PC-9 (cell line): ENCODE results near the gene MC2R. TPM values are rescaled to one million over a fixed set of nuclear protein-coding genes. Genes with fewer than 3 reads are reported as not detected.

Experiments
- BruUV-seq: library from RNA; stranded (reverse); fragments of 400-500 nt; replicated peaks from 2 replicates; lab custom pipeline; 2021; lab: Mats Ljungman, UMichigan
- CTCF ChIA-PET: fragments of 300-600 bp; sonication (Branson Sonifier 250); formaldehyde crosslinking; loops from one replicate; lab custom pipeline; 2022; ENCODE audit warnings: antibody characterized with exemption; lab: Charles Lee
- POLR2A ChIA-PET: fragments of 300-600 bp; sonication (Branson Sonifier 250); formaldehyde crosslinking; loops from one replicate; lab custom pipeline; 2022; ENCODE audit warnings: antibody characterized with exemption; ENCODE audit not compliant: unreplicated experiment; lab: Charles Lee
- DNase-seq, 2 experiments: peaks; one replicate each; pipeline versions ENCODE4 v3.0.0 to v3.0.0-alpha.2; 2015 to 2022; ENCODE audit warnings: mixed read lengths in 1 of 2
- H2AFZ ChIP-seq: fragments of 200-600 bp; sonication (generic); 2 replicates; pipeline ENCODE4 v1.8.1; 2017; ENCODE audit warnings: antibody characterized with exemption
- H3F3A ChIP-seq: fragments of 200-600 bp; sonication (generic); 2 replicates; pipeline ENCODE4 v1.8.1; 2017; ENCODE audit warnings: antibody characterized with exemption, mild to moderate bottlenecking, low read depth; ENCODE audit not compliant: insufficient read depth
- H3K27ac ChIP-seq: fragments of 200-600 bp; sonication (generic); 2 replicates; pipeline ENCODE4 v1.6.1; 2016; ENCODE audit warnings: mixed run types
- H3K27me3 ChIP-seq: fragments of 200-600 bp; sonication (generic); 2 replicates; pipeline ENCODE4 v1.6.1; 2016; ENCODE audit warnings: low read depth, mixed run types; ENCODE audit not compliant: insufficient read depth
- H3K36me3 ChIP-seq: fragments of 200-600 bp; sonication (generic); 2 replicates; pipeline ENCODE4 v1.6.1; 2016; ENCODE audit warnings: low read depth, mixed run types
- H3K4me1 ChIP-seq: fragments of 200-600 bp; sonication (generic); replicated peaks from 2 replicates; pipeline ENCODE4 v1.6.1; 2016; ENCODE audit warnings: mixed run types; ENCODE audit not compliant: insufficient read depth
- H3K4me2 ChIP-seq: fragments of 200-600 bp; sonication (generic); 2 replicates; pipeline ENCODE4 v1.6.1; 2017; ENCODE audit warnings: mixed run types
- H3K4me3 ChIP-seq: fragments of 200-600 bp; sonication (generic); 2 replicates; pipeline ENCODE4 v1.6.1; 2016; ENCODE audit warnings: mixed run types
- H3K79me2 ChIP-seq: fragments of 200-600 bp; sonication (generic); 2 replicates; pipeline ENCODE4 v1.6.1; 2017; ENCODE audit warnings: low read depth, mixed run types
- H3K9me2 ChIP-seq: fragments of 200-600 bp; sonication (generic); 2 replicates; pipeline ENCODE4 v1.8.1; 2017; ENCODE audit warnings: mild to moderate bottlenecking; ENCODE audit not compliant: insufficient read depth
- H3K9me3 ChIP-seq: fragments of 200-600 bp; sonication (generic); 2 replicates; pipeline ENCODE4 v1.8.1; 2016; ENCODE audit warnings: low read depth; ENCODE audit not compliant: insufficient read depth
- H4K20me1 ChIP-seq: fragments of 200-600 bp; sonication (generic); 2 replicates; pipeline ENCODE4 v1.8.1; 2017; ENCODE audit not compliant: insufficient read depth
- EZH2 ChIP-seq: fragments of 200-600 bp; sonication (generic); IDR thresholded peaks from 2 replicates; pipeline ENCODE4 v1.8.0; 2017; ENCODE audit warnings: antibody characterized with exemption, low read depth
- intact Hi-C: fragments of 100-400 bp; cut with micrococcal nuclease; formaldehyde crosslinking; loops from one replicate; pipeline ENCODE4 v1.10.0; 2022; ENCODE audit not compliant: unreplicated experiment
- total RNA-seq: library from RNA; stranded (reverse); gene quantifications from 2 replicates; pipeline ENCODE4 v1.2.3, GENCODE V29; 2021
- TF ChIP-seq, protein P1 (sequence below): fragments of 200-600 bp; sonication (generic); conservative IDR thresholded peaks from 2 replicates; pipeline ENCODE4 v1.6.1; 2017; ENCODE audit warnings: mixed run types, antibody characterized with exemption, mild to moderate bottlenecking, moderate library complexity

MC2R gene
- total RNA-seq, 1 experiment from 2014 or later = not detected

- Histone ChIP-seq H3K9me3 (no peaks in the 10 kb centered on the region), H3K79me2 (no peaks in the 10 kb centered on the region), H3K27ac (no peak overlapping the region), H3K4me3 (no peak overlapping the region), H3K4me1 (no peaks in the 10 kb centered on the region), H2AFZ (no peak overlapping the region), H4K20me1 (no peaks in the 10 kb centered on the region), H3K36me3 (no peaks in the 10 kb centered on the region), H3K27me3 (peaks cover 45% of the 10 kb centered on the region), H3K4me2 (no peak overlapping the region), H3K9me2 (no peaks in the 10 kb centered on the region), H3F3A (no peaks in the 10 kb centered on the region)
- ChIA-PET CTCF (no interaction called here), POLR2A (no interaction called here)
- BruUV-seq = no TSS peak
- TF ChIP-seq EZH2 = no peak
- TF ChIP-seq, protein P1, sequence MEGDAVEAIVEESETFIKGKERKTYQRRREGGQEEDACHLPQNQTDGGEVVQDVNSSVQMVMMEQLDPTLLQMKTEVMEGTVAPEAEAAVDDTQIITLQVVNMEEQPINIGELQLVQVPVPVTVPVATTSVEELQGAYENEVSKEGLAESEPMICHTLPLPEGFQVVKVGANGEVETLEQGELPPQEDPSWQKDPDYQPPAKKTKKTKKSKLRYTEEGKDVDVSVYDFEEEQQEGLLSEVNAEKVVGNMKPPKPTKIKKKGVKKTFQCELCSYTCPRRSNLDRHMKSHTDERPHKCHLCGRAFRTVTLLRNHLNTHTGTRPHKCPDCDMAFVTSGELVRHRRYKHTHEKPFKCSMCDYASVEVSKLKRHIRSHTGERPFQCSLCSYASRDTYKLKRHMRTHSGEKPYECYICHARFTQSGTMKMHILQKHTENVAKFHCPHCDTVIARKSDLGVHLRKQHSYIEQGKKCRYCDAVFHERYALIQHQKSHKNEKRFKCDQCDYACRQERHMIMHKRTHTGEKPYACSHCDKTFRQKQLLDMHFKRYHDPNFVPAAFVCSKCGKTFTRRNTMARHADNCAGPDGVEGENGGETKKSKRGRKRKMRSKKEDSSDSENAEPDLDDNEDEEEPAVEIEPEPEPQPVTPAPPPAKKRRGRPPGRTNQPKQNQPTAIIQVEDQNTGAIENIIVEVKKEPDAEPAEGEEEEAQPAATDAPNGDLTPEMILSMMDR = no peak
- intact Hi-C loops = no loop called here
- no peak for DNase-seq
Observed at GRCh38 chr18:13890761-13891361, 24.5 kb downstream of the MC2R start.

DNA sequence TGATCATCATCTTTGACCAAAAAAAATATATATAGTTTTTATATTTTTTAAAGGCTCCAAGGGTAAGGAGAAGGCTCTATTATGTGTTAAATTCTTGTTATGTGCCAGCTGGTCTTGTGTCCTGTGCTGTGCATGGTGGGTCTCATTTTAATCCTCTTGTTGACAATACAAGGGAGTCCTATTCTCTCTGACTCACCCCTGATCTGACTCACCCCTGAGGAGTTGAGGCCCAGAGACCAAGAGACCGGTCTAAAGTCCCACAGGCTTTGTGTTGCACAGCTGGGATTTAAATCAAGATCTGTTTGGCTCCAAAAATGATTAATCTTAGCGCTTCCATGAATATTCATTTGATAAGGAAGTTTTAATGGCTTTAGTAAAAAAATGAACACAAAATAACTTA, 25.7 kb downstream of the MC2R start:
- H3K79me2 ChIP-seq = no peaks in the 10 kb centered on the region
- no peak overlapping the region for H3K4me3 ChIP-seq
- no peaks in the 10 kb centered on the region for H3K9me2 ChIP-seq
- POLR2A ChIA-PET = no interaction called here
- no peaks in the 10 kb centered on the region for H3K4me1 ChIP-seq
- no TSS peak for BruUV-seq
- no peaks in the 10 kb centered on the region for H3K36me3 ChIP-seq
- no peaks in the 10 kb centered on the region for H3K9me3 ChIP-seq
- intact Hi-C loops = no loop called here
- CTCF ChIA-PET = no interaction called here
- H3K4me2 ChIP-seq = no peak overlapping the region
- H2AFZ ChIP-seq = no peak overlapping the region
- TF ChIP-seq EZH2 = no peak
- TF ChIP-seq, protein P1 = no peak
- H3K27ac ChIP-seq = no peak overlapping the region
- no peaks in the 10 kb centered on the region for H3F3A ChIP-seq
- H3K27me3 ChIP-seq = peaks cover 41% of the 10 kb centered on the region
- no peaks in the 10 kb centered on the region for H4K20me1 ChIP-seq
- DNase-seq = no peak

GRCh38 chr18:13888191-13888716, 27.1 kb downstream of the MC2R start:
- no peak overlapping the region for H3K4me2 ChIP-seq
- ChIA-PET CTCF (no interaction called here), POLR2A (no interaction called here)
- H2AFZ ChIP-seq = no peak overlapping the region
- intact Hi-C loops = no loop called here
- H3K27me3 ChIP-seq = peaks cover 35% of the 10 kb centered on the region
- H3K4me3 ChIP-seq = no peak overlapping the region
- no TSS peak for BruUV-seq
- DNase-seq = no peak
- no peaks in the 10 kb centered on the region for H4K20me1 ChIP-seq
- H3K36me3 ChIP-seq = no peaks in the 10 kb centered on the region
- no peaks in the 10 kb centered on the region for H3K9me2 ChIP-seq
- no peaks in the 10 kb centered on the region for H3K4me1 ChIP-seq
- TF ChIP-seq, protein P1 = no peak
- no peak for TF ChIP-seq EZH2
- H3F3A ChIP-seq = no peaks in the 10 kb centered on the region
- no peaks in the 10 kb centered on the region for H3K9me3 ChIP-seq
- H3K79me2 ChIP-seq = no peaks in the 10 kb centered on the region
- H3K27ac ChIP-seq = no peak overlapping the region
